ENCODE measurements around the gene YPEL1.
A peak's percentile ranks its signal among the peaks of the same experiment; 100 is the strongest.

YPEL1 gene

GRCh38 chr22:21735200-21736083 lies at the start of gene YPEL1:
Gene YPEL1, minus strand, starts transcription at chr22:21735794. Its CDS starts 25,050 bp downstream, at chr22:21710744.
- DNase-seq (ENCODE audit: low read depth): peak; percentile 94

DNA sequence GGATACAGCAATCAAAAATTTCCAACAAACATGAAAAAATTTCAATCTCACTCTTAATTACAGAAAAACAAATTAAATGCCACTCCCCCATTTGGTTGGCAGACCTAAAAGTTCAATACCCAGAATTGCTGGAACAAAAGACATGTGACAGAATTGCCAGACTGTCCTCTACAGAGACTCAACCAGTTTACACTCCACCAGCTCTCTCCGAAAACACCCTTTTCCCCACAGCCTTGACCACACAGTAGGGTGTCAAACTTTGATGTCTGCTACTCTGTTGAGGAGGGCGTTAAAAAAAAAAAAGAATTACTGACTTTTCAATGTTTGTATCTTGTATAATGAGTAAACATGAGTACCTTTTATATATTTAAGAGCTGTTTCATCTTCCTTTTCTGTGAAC lies 44.7 kb upstream of the YPEL1 start:
- no peak for DNase-seq (ENCODE audit: low read depth)

DNA sequence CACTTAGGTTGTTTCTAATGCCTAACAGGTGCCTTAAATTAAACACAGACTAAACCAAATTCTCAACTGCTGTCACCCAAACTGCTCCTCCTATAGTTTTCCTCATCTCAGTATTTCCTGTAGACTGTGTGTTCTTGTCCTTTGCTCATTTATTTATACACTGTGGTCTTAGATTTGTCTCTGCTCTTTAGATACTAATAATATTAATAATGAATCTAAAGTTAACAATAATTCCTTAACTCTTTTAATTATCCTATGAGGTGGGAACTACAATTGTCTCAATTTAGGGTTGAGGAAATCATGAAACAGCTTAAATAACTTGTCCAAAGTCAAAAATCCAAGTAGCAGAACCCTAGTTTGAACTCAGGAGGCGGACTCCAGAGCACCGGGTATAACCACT lies 43.9 kb upstream of the YPEL1 start:
- no peak for DNase-seq (ENCODE audit: low read depth)

DNA sequence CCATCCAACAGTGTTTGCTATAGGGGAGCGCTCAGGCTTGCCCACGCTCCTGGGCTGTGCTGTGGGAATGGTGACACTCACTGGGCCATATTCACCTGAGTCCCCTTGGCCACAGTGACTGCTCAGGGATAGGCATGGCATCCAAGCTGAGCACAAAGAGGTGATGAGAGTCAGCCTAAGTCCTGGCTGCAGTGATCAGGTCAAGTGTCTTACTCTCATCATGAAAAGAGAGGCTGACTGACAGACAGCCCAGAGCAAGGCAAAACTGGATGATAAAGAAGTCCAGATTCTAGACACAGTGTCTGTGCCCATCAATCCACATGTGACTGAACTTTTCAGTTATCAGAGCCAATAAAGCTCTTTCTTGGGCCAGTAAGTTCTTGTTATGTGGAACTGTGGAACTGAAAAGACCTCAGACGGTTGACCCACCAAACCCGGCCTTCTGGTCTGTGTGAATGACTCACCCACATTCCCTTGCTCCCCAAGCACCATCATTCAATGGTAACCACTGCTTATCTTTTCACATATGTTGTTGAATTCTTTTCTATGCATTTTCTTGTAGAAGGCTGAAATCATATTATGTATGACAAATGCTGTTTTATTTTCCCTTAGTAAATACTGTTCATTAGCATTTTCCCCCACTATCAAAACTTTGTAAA lies 43.2 kb upstream of the YPEL1 start:
- no peak for DNase-seq (ENCODE audit: low read depth)

DNA sequence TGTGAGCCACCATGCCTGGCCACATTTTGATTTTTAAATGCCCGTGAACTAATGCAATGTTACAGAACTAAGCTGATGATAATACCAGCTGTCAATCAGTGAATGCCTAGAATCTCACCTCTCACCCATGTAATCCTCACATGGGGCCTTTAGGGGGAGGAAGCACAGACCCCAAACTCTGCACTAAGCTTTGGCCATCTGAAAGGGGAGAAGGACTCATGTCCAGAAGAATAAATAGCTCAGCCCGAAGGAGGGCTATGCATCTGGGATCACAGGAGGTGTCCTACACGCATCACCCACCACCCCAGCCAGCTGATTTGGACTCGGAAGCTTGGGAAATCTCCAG lies 36.0 kb upstream of the YPEL1 start:
- no peak for DNase-seq (ENCODE audit: low read depth)

DNA sequence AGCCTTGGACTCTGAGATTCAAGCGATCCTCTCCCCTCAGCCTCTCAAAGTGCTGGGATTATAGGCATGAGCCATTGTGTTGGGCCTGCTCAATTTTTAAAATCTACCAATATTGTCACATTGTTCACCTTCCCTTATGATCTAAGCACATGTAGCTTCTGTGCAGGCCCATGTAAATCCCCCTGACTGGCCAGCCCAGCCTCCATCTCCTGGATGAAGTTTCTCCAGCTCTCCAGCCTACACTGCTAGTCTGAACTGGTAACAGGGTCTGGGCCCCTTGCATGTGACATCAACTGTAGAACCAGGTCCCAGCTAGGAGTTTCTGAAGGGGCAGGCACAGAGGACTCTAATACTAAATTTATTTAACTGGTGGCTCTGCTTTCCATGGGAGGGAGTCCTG lies 32.8 kb upstream of the YPEL1 start:
- DNase-seq (ENCODE audit: low read depth): no peak

- DNase-seq (ENCODE audit: low read depth): peak; percentile 19
These were observed 31.3 kb upstream of the YPEL1 start for GRCh38 chr22:21766691-21767462.

DNA sequence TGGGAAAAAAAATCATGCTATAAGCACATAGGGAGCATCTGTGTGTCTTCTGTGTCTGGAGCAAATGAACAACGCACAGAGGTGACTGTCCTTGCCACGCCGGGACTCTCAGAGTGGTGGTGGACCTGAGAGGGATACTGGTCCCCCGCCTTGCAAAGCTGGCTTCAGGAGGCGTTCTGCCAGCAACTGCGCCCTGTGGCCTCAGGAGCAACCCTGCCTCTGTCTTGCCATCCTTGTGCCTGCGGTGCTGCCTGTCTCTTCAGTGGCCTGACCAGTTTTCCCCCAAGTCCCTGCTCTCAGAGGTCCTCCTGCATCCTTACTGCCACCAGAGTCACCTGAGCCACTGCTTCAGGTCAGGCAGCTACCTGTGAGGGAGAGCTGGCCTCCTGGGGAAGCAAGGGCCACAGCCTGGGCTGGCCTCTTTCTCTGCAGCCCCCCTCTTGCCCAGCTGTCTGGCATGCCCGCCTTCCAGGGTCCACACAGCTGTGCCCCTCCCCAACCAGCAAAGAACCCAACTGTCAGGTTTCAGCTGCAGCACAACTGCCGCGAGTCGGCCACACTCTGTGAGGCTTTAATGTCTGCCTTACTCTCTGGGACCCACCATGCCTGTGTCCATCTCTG lies 30.4 kb upstream of the YPEL1 start:
- no peak for DNase-seq (ENCODE audit: low read depth)

DNA sequence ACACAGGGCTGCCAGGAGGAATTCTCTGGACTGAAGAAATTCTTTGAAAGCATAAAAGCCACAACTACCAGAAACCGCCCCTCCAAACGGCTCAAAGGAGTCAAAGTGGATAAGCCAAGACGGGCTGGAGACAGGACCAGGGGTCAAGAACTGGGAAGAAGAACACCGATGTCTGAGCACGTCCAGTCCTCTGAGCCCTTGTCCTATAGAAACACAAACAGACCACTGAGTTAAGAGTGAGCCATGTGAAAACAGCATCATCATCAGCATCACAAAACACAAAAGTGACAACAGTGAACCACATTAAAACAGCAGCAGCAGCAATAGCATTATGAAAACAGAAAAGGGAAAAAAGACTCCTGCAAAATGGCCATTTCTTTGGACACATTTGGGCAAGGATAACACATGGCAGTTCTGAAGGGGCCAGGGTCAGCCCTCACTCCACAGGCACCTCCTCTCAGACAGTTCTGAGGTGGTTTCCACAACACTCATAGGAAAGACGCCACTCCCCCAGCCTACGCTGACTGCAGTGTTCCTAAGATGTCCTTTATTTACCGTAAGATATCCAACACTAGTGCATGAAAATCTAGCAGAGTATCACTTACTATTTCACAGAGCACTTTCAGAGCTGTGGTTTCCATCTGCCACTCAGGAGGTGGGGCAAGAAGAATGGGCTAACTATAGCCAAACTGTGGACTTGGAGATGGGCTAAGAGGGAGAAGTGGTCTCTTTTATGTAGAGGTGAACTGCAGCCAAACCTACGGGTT lies 28.6 kb upstream of the YPEL1 start:
- DNase-seq (ENCODE audit: low read depth): no peak

DNA sequence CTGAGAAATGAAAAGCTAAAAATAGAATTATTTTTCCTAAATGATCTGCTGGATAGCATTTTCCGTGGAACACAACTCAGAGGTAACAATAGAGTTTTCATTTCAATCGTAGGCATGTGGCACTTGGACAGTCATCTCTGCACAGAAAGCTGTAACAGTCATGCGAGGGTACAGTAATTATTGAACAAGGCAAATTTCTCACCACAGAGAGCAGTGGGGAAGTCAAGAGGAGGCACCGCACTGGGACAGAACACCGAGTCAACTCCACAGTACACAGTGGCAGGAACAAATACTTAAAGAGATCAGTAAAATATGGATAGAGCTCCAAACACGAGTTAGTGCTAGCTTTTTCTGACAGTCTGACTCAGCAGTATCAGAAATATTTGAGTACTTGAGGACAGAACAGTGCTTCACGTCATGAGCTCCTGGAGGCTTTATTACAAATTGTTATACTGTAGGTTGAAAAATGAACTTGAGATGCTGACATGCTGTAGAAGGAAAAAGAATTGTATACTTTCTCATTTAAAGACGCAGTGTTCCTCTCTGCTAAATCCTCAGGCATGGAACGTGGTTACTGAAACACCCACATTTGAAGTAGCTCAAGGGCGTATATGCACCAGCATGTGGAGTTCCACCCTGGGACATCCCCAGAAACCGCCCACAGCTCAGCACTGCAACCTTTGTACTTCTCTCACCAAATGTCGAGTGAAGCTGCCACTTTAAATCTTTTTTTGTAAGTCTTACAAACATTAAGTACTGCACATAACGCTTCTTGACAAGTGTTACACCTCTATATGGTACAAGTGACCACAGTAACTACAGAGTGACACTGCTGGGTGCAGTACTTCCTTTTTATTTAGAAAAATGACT lies 27.4 kb upstream of the YPEL1 start:
- no peak for DNase-seq (ENCODE audit: low read depth)

DNA sequence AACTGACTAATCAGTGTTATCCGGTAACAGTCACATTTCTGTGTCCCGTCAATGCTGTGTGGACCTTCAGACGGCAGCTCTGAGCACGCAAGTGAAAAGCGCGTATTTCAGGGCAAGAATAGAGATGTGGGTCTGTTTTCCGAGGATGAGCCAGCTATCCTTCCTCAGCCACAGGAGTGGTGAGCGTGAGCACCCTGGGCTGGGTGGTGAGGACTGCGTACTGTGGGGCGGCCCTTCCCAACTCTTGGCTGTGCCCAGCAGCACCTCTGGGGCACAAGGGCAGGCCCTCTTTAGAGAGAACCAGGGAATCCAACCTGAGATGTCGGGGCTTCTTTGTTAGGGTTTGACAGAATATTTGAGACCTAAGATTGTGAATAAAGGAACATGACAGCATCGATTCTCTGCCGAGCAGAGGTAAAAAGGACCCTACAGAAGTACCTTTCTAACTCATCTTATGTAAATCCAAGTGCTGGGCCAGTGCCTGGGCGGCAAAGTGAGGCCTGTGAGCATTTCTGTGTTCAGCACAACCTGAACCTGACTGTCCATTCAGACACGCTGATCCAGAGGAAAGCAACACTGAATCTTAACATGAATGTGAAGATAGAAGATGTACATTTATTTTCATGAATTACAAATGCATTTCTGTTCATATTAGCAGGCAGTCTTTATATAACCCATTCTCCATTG lies 26.5 kb upstream of the YPEL1 start:
- DNase-seq (ENCODE audit: low read depth): no peak

- no peak for DNase-seq (ENCODE audit: low read depth)
These were observed 25.5 kb upstream of the YPEL1 start for GRCh38 chr22:21761086-21761485.

GRCh38 chr22:21760640-21761039 lies 25.0 kb upstream of the YPEL1 start:
- no peak for DNase-seq (ENCODE audit: low read depth)

GRCh38 chr22:21759646-21760376 lies 24.2 kb upstream of the YPEL1 start:
- no peak for DNase-seq (ENCODE audit: low read depth)

GRCh38 chr22:21759093-21759492 lies 23.5 kb upstream of the YPEL1 start:
- no peak for DNase-seq (ENCODE audit: low read depth)

- no peak for DNase-seq (ENCODE audit: low read depth)
These were observed 22.7 kb upstream of the YPEL1 start for GRCh38 chr22:21758091-21758864.

- DNase-seq (ENCODE audit: low read depth): no peak
These were observed 20.3 kb upstream of the YPEL1 start for GRCh38 chr22:21755851-21756284.

DNA sequence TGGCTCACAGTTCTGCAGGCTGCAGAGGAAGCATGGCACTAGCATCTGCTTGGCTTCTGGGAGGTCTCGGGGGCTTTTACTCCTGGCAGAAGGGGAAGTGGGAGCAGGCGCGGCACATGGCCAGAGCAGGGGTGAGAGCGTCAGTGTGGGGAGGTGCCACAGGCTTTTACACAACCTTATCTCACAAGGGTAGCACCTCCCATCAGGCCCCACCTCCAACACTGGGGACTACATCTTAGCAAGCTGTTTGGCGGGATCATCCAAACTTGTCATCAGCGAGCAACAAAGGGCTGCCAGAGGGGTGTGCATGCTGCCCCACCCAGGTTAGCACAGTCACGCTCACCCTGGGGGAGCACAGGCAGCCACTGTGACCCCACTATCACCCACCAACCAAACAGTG lies 18.9 kb upstream of the YPEL1 start:
- no peak for DNase-seq (ENCODE audit: low read depth)
